Measurements from ENCODE around the gene PRKAR1B. TPM values are rescaled to one million over a fixed set of nuclear protein-coding genes. Genes with fewer than 3 reads are reported as not detected.

Gene PRKAR1B
- total and polyA plus RNA-seq, 2 donors (not counting 1 experiment from before 2014, with no cell fraction given): 4.5 to 8.6 TPM

DNA sequence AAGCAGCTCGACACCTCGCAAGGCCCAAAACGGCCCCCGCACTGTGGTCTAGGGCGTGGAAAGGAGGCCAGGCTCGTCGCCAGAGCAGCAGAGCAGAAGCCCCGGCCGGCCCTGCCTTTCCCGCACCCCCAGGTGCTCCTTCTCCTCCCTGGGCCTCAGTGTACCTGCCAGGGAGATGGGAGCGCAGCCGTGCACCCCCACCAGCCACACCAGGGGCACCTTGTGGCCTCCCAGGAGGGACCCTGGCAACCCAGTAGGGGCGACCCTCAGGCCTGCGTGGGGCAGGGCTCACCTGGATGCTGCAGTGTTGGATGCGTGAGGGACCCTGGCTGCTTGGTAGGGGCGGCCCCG is 217.0 kb downstream of the PRKAR1B start:
- Mint-ChIP-seq H3K9me3 (ENCODE audit: insufficient read depth) (no peaks in the 10 kb centered on the region), H3K4me3 (no peak overlapping the region), H3K4me1 (no peaks in the 10 kb centered on the region), H3K27ac (no peak overlapping the region), H3K27me3 (peaks cover 3% of the 10 kb centered on the region)
- DNase-seq (no peak), ATAC-seq (ENCODE audit: low read depth) (no peak)
- H3K4me2 ChIP-seq (replicated peaks; ENCODE audit: low read depth, low read length, poor library complexity, severe bottlenecking): no peak overlapping the region
- H2AFZ ChIP-seq (ENCODE audit: insufficient read depth, low read depth, low read length, poor library complexity, severe bottlenecking): no peak overlapping the region
- no peaks in the 10 kb centered on the region for H3K36me3 ChIP-seq (replicated peaks in 1 of 2; ENCODE audit: control extremely low read depth in 1 of 2, control insufficient read depth in 1 of 2, extremely low read depth in 1 of 2, insufficient read depth in 2 of 2, low read length in 1 of 2)
- H3K9me3 ChIP-seq (ENCODE audit: control extremely low read depth in 1 of 3, control insufficient read depth in 2 of 3, insufficient read depth in 1 of 3, low read length in 2 of 3): no peaks in the 10 kb centered on the region
- ChIA-PET POLR2A (no interaction called here), CTCF (no interaction called here)
- H3K27ac ChIP-seq (ENCODE audit: low read length in 2 of 2): no peak overlapping the region
- 93% methylated on average over 14 of the region's 17 CpGs for WGBS (ENCODE audit: insufficient coverage)
- TF ChIP-seq EZH2 (IDR thresholded peaks at IDR 0.05; ENCODE audit: borderline replicate concordance, insufficient read depth, low read depth, low read length, poor library complexity, severe bottlenecking) (no peak), CTCF (IDR thresholded peaks at IDR 0.05) (no peak)
- H3K79me2 ChIP-seq (ENCODE audit: control insufficient read depth, insufficient read depth, low read length): no peaks in the 10 kb centered on the region
- no peaks in the 10 kb centered on the region for H3K4me1 ChIP-seq (ENCODE audit: control insufficient read depth in 2 of 2, insufficient read depth in 2 of 2, low read length in 2 of 2)
- no peak overlapping the region for H3K9ac ChIP-seq (ENCODE audit: low read length)
- no peak overlapping the region for H3K4me3 ChIP-seq (ENCODE audit: control extremely low read depth in 1 of 5, extremely low read depth in 1 of 5, insufficient read depth in 1 of 5, low read depth in 2 of 5, low read length in 4 of 5)
- no peaks in the 10 kb centered on the region for H4K20me1 ChIP-seq (ENCODE audit: control insufficient read depth, insufficient read depth, low read length, poor library complexity, severe bottlenecking)
- intact Hi-C loops (cut with micrococcal nuclease): no loop called here
- H3K27me3 ChIP-seq (replicated peaks in 1 of 4; ENCODE audit: control extremely low read depth in 1 of 4, control insufficient read depth in 3 of 4, insufficient read depth in 4 of 4, low read length in 3 of 4): no peaks in the 10 kb centered on the region

DNA sequence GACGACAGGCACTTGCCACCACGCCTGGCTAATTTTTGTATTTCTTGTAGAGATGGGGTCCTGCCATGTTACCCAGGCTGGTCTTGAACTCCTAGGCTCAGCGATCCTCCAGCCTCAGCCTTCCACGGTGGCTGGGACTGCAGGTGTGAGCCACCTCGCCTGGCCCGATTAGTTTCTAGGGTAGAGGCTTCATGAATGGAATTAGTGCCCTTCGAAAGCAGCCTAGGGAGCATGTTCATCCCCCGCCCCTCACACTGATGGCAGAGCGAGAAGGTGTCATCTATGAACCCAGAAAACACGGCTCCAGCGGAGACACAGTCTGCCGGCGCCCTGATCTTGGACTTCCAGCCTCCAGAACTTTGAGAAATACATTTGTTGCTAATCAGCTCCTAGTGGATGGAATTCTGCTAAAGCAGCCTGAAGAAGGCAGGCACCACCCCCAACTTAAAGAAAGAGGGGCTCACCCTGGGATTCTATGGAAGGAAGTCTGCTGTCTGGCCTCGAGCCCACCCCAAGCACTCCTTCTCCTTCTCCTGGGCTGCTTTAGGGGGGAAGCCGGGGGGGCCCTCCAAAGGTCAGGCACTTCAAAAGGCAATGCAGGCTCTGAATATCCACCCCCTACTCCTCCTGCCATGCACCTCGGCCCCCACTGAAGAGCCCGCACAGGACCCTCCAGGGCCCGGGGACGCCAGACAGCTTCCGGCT is 217.5 kb downstream of the PRKAR1B start:
- 97% methylated on average over 15 of the region's 20 CpGs for WGBS (ENCODE audit: insufficient coverage)
- ChIA-PET CTCF (no interaction called here), POLR2A (no interaction called here)
- Mint-ChIP-seq H3K27ac (no peak overlapping the region), H3K4me1 (no peaks in the 10 kb centered on the region), H3K4me3 (no peak overlapping the region), H3K27me3 (peaks cover 3% of the 10 kb centered on the region), H3K9me3 (ENCODE audit: insufficient read depth) (no peaks in the 10 kb centered on the region)
- no peaks in the 10 kb centered on the region for H3K79me2 ChIP-seq (ENCODE audit: control insufficient read depth, insufficient read depth, low read length)
- DNase-seq: no peak
- no peaks in the 10 kb centered on the region for H3K27me3 ChIP-seq (replicated peaks in 1 of 4; ENCODE audit: control extremely low read depth in 1 of 4, control insufficient read depth in 3 of 4, insufficient read depth in 4 of 4, low read length in 3 of 4)
- no peaks in the 10 kb centered on the region for H3K36me3 ChIP-seq (replicated peaks in 1 of 2; ENCODE audit: control extremely low read depth in 1 of 2, control insufficient read depth in 1 of 2, extremely low read depth in 1 of 2, insufficient read depth in 2 of 2, low read length in 1 of 2)
- no peaks in the 10 kb centered on the region for H3K4me1 ChIP-seq (ENCODE audit: control insufficient read depth in 2 of 2, insufficient read depth in 2 of 2, low read length in 2 of 2)
- H3K9me3 ChIP-seq (ENCODE audit: control extremely low read depth in 1 of 3, control insufficient read depth in 2 of 3, insufficient read depth in 1 of 3, low read length in 2 of 3): no peaks in the 10 kb centered on the region
- no peaks in the 10 kb centered on the region for H4K20me1 ChIP-seq (ENCODE audit: control insufficient read depth, insufficient read depth, low read length, poor library complexity, severe bottlenecking)
- no peak overlapping the region for H3K4me3 ChIP-seq (ENCODE audit: control extremely low read depth in 1 of 5, extremely low read depth in 1 of 5, insufficient read depth in 1 of 5, low read depth in 2 of 5, low read length in 4 of 5)
- no peak overlapping the region for H3K4me2 ChIP-seq (replicated peaks; ENCODE audit: low read depth, low read length, poor library complexity, severe bottlenecking)
- TF ChIP-seq EZH2 (IDR thresholded peaks at IDR 0.05; ENCODE audit: borderline replicate concordance, insufficient read depth, low read depth, low read length, poor library complexity, severe bottlenecking): no peak
- intact Hi-C loops (cut with micrococcal nuclease): no loop called here
- no peak overlapping the region for H3K9ac ChIP-seq (ENCODE audit: low read length)
- ATAC-seq (ENCODE audit: low read depth): no peak
- no peak overlapping the region for H3K27ac ChIP-seq (ENCODE audit: low read length in 2 of 2)
- no peak overlapping the region for H2AFZ ChIP-seq (ENCODE audit: insufficient read depth, low read depth, low read length, poor library complexity, severe bottlenecking)

Measured in B cell (primary cell).